Measurements from ENCODE around the gene UBAC1. TPM values are rescaled to one million over a fixed set of nuclear protein-coding genes. Genes with fewer than 3 reads are reported as not detected.

The UBAC1 gene
- total and polyA plus RNA-seq, 4 donors = 16.2 to 115 (median 16.4) TPM

GRCh38 chr9:135971111-135971766 is 10.1 kb upstream of the UBAC1 start:
- TF ChIP-seq JUND (IDR thresholded peaks at IDR 0.05) (no peak), RAD21 (IDR thresholded peaks at IDR 0.05) (no peak)
- Histone ChIP-seq H3K27me3 (ENCODE audit: control insufficient read depth in 4 of 4, insufficient read depth in 4 of 4, low read length in 3 of 4) (no peaks in the 10 kb centered on the region), H3K36me3 (ENCODE audit: control insufficient read depth in 4 of 4, insufficient read depth in 3 of 4, low read depth in 1 of 4, low read length in 3 of 4) (no peaks in the 10 kb centered on the region), H3K4me3 (ENCODE audit: low read depth in 1 of 3, low read length in 3 of 3) (no peak overlapping the region), H3K27ac (ENCODE audit: low read depth in 1 of 2, low read length in 2 of 2) (no peak overlapping the region), H3K9ac (ENCODE audit: low read depth in 1 of 2, low read length in 2 of 2) (no peak overlapping the region), H3K4me1 (ENCODE audit: control insufficient read depth in 4 of 4, insufficient read depth in 4 of 4, low read length in 3 of 4) (peaks cover 0 to 13% (median 6%) of the 10 kb centered on the region in 4 donors), H3K9me3 (ENCODE audit: control insufficient read depth in 4 of 4, low read length in 3 of 4) (no peaks in the 10 kb centered on the region)
- 61% methylated on average over 18 of the region's 18 CpGs for WGBS
- DNase-seq (ENCODE audit: low spot score) = no peak

- Histone ChIP-seq H3K4me3 (ENCODE audit: low read depth in 1 of 3, low read length in 3 of 3) (no peak overlapping the region), H3K27ac (ENCODE audit: low read depth in 1 of 2, low read length in 2 of 2) (no peak overlapping the region), H3K4me1 (ENCODE audit: control insufficient read depth in 4 of 4, insufficient read depth in 4 of 4, low read length in 3 of 4) (peaks cover 0 to 13% (median 6%) of the 10 kb centered on the region in 4 donors), H3K36me3 (ENCODE audit: control insufficient read depth in 4 of 4, insufficient read depth in 3 of 4, low read depth in 1 of 4, low read length in 3 of 4) (no peaks in the 10 kb centered on the region), H3K9me3 (ENCODE audit: control insufficient read depth in 4 of 4, low read length in 3 of 4) (no peaks in the 10 kb centered on the region), H3K27me3 (ENCODE audit: control insufficient read depth in 4 of 4, insufficient read depth in 4 of 4, low read length in 3 of 4) (no peaks in the 10 kb centered on the region), H3K9ac (ENCODE audit: low read depth in 1 of 2, low read length in 2 of 2) (no peak overlapping the region)
- DNase-seq (ENCODE audit: low spot score) = no peak
- TF ChIP-seq EGR1 (IDR thresholded peaks at IDR 0.05; ENCODE audit: low read depth in 2 of 2) = no peak
- TF ChIP-seq GABPA (IDR thresholded peaks at IDR 0.05 in 1 of 2, conservative IDR thresholded peaks at IDR 0.05 in 1 of 2) = no peak
- TF ChIP-seq, protein P1, sequence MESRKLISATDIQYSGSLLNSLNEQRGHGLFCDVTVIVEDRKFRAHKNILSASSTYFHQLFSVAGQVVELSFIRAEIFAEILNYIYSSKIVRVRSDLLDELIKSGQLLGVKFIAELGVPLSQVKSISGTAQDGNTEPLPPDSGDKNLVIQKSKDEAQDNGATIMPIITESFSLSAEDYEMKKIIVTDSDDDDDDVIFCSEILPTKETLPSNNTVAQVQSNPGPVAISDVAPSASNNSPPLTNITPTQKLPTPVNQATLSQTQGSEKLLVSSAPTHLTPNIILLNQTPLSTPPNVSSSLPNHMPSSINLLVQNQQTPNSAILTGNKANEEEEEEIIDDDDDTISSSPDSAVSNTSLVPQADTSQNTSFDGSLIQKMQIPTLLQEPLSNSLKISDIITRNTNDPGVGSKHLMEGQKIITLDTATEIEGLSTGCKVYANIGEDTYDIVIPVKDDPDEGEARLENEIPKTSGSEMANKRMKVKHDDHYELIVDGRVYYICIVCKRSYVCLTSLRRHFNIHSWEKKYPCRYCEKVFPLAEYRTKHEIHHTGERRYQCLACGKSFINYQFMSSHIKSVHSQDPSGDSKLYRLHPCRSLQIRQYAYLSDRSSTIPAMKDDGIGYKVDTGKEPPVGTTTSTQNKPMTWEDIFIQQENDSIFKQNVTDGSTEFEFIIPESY (IDR thresholded peaks at IDR 0.05) = no peak
- TF ChIP-seq RXRA (IDR thresholded peaks at IDR 0.05) = no peak
- TF ChIP-seq HNF4A (conservative IDR thresholded peaks at IDR 0.05) = no peak
- TF ChIP-seq RAD21 (IDR thresholded peaks at IDR 0.05) = no peak
- TF ChIP-seq, protein P2, sequence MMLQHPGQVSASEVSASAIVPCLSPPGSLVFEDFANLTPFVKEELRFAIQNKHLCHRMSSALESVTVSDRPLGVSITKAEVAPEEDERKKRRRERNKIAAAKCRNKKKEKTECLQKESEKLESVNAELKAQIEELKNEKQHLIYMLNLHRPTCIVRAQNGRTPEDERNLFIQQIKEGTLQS (IDR thresholded peaks at IDR 0.05) = no peak
- TF ChIP-seq, protein P3, sequence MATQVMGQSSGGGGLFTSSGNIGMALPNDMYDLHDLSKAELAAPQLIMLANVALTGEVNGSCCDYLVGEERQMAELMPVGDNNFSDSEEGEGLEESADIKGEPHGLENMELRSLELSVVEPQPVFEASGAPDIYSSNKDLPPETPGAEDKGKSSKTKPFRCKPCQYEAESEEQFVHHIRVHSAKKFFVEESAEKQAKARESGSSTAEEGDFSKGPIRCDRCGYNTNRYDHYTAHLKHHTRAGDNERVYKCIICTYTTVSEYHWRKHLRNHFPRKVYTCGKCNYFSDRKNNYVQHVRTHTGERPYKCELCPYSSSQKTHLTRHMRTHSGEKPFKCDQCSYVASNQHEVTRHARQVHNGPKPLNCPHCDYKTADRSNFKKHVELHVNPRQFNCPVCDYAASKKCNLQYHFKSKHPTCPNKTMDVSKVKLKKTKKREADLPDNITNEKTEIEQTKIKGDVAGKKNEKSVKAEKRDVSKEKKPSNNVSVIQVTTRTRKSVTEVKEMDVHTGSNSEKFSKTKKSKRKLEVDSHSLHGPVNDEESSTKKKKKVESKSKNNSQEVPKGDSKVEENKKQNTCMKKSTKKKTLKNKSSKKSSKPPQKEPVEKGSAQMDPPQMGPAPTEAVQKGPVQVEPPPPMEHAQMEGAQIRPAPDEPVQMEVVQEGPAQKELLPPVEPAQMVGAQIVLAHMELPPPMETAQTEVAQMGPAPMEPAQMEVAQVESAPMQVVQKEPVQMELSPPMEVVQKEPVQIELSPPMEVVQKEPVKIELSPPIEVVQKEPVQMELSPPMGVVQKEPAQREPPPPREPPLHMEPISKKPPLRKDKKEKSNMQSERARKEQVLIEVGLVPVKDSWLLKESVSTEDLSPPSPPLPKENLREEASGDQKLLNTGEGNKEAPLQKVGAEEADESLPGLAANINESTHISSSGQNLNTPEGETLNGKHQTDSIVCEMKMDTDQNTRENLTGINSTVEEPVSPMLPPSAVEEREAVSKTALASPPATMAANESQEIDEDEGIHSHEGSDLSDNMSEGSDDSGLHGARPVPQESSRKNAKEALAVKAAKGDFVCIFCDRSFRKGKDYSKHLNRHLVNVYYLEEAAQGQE (IDR thresholded peaks at IDR 0.05) = no peak
- WGBS = 77% methylated on average over 9 of the region's 9 CpGs
Measured at GRCh38 chr9:135970128-135970815, 9.1 kb upstream of the UBAC1 start.

Measured in liver (tissue), 9 donors.